Neural progenitor cell (in vitro differentiated cells): Measurements from ENCODE around the gene PTGER3.

Experiments used
- EZH2 ChIP-seq: fragments of 200-600 bp; sonication (generic); IDR thresholded peaks from 2 replicates; pipeline ENCODE4 v1.6.1; 2017; ENCODE audit warnings: antibody characterized with exemption, mild to moderate bottlenecking, moderate library complexity
- EZH2phosphoT487 ChIP-seq: fragments of 200-600 bp; sonication (generic); IDR thresholded peaks from 2 replicates; pipeline ENCODE4 v1.6.1; 2017; ENCODE audit warnings: antibody characterized with exemption
- TF ChIP-seq, protein P1 (sequence below): fragments of 200-600 bp; sonication (generic); IDR thresholded peaks from 2 replicates; pipeline ENCODE4 v1.5.1; 2017; ENCODE audit warnings: antibody characterized with exemption, mild to moderate bottlenecking

- TF ChIP-seq, protein P1, sequence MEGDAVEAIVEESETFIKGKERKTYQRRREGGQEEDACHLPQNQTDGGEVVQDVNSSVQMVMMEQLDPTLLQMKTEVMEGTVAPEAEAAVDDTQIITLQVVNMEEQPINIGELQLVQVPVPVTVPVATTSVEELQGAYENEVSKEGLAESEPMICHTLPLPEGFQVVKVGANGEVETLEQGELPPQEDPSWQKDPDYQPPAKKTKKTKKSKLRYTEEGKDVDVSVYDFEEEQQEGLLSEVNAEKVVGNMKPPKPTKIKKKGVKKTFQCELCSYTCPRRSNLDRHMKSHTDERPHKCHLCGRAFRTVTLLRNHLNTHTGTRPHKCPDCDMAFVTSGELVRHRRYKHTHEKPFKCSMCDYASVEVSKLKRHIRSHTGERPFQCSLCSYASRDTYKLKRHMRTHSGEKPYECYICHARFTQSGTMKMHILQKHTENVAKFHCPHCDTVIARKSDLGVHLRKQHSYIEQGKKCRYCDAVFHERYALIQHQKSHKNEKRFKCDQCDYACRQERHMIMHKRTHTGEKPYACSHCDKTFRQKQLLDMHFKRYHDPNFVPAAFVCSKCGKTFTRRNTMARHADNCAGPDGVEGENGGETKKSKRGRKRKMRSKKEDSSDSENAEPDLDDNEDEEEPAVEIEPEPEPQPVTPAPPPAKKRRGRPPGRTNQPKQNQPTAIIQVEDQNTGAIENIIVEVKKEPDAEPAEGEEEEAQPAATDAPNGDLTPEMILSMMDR: no peak
- TF ChIP-seq EZH2 (no peak), EZH2phosphoT487 (no peak)
Observed at GRCh38 chr1:70997793-70998192, 49.8 kb downstream of the PTGER3 start.
